H9 (cell line): ENCODE measurements around the gene ONECUT1. TPM values are rescaled to one million over a fixed set of nuclear protein-coding genes. Genes with fewer than 3 reads are reported as not detected.

Experiments used
- DNase-seq: peaks from one replicate; pipeline ENCODE4 v3.0.0-alpha.2; 2017
- H2AFZ ChIP-seq: one replicate; pipeline ENCODE4 v1.6.1; 2013; ENCODE audit warnings: mild to moderate bottlenecking, low read length, control low read depth, moderate library complexity
- H2AK5ac ChIP-seq: 2 replicates; pipeline ENCODE4 v1.6.1; 2013; ENCODE audit warnings: low read length, control low read depth, mixed read lengths; ENCODE audit not compliant: insufficient read length
- H2BK120ac ChIP-seq: one replicate; pipeline ENCODE4 v1.6.1; 2013; ENCODE audit warnings: low read depth, mild to moderate bottlenecking, low read length, control low read depth, inconsistent platforms; ENCODE audit not compliant: poor library complexity, severe bottlenecking
- H2BK12ac ChIP-seq: 2 replicates; pipeline ENCODE4 v1.6.1; 2013; ENCODE audit warnings: low read length, control low read depth, mixed read lengths, low read depth; ENCODE audit not compliant: insufficient read length
- H2BK15ac ChIP-seq: 2 replicates; pipeline ENCODE4 v1.6.1; 2013; ENCODE audit warnings: low read depth, low read length, control low read depth
- H2BK20ac ChIP-seq: one replicate; pipeline ENCODE4 v1.6.1; 2013; ENCODE audit warnings: low read depth, mild to moderate bottlenecking, low read length, control low read depth, inconsistent platforms; ENCODE audit not compliant: poor library complexity, severe bottlenecking
- H2BK5ac ChIP-seq: 2 replicates; pipeline ENCODE4 v1.6.1; 2013; ENCODE audit warnings: low read length, control low read depth, mixed read lengths; ENCODE audit not compliant: insufficient read length
- H3K14ac ChIP-seq: 2 replicates; pipeline ENCODE4 v1.6.1; 2013; ENCODE audit warnings: low read length, control low read depth; ENCODE audit not compliant: insufficient read depth
- H3K18ac ChIP-seq: 2 replicates; pipeline ENCODE4 v1.6.1; 2013; ENCODE audit warnings: low read depth, mild to moderate bottlenecking, mixed read lengths, low read length, control low read depth; ENCODE audit not compliant: insufficient read length
- H3K23ac ChIP-seq: 2 replicates; pipeline ENCODE4 v1.6.1; 2013; ENCODE audit warnings: low read length, control low read depth, mixed read lengths, low read depth; ENCODE audit not compliant: insufficient read length
- H3K23me2 ChIP-seq: 2 replicates; pipeline ENCODE4 v1.6.1; 2013; ENCODE audit warnings: low read depth, mild to moderate bottlenecking, mixed read lengths, low read length, control low read depth; ENCODE audit not compliant: insufficient read length, poor library complexity, severe bottlenecking
- H3K27ac ChIP-seq: 2 replicates; pipeline ENCODE4 v1.5.1; 2013; ENCODE audit warnings: low read length, control low read depth, mixed read lengths, low read depth; ENCODE audit not compliant: insufficient read length
- H3K27me3 ChIP-seq: 2 replicates; pipeline ENCODE4 v1.6.1; 2013; ENCODE audit warnings: low read length, control low read depth, inconsistent platforms; ENCODE audit not compliant: insufficient read depth
- H3K4ac ChIP-seq: 2 replicates; pipeline ENCODE4 v1.6.1; 2013; ENCODE audit warnings: low read depth, mild to moderate bottlenecking, control low read depth, inconsistent platforms, low read length, moderate library complexity
- H3K4me1 ChIP-seq: 2 replicates; pipeline ENCODE4 v1.6.1; 2013; ENCODE audit warnings: low read length, control low read depth, inconsistent platforms; ENCODE audit not compliant: insufficient read depth
- H3K4me2 ChIP-seq: 2 replicates; pipeline ENCODE4 v1.6.1; 2013; ENCODE audit warnings: low read length, control low read depth, mixed read lengths; ENCODE audit not compliant: insufficient read length, insufficient read depth
- H3K56ac ChIP-seq: 2 replicates; pipeline ENCODE4 v1.6.1; 2013; ENCODE audit warnings: low read depth, mild to moderate bottlenecking, mixed read lengths, low read length, control low read depth; ENCODE audit not compliant: insufficient read length
- H3K79me1 ChIP-seq: 2 replicates; pipeline ENCODE4 v1.6.1; 2013; ENCODE audit warnings: low read depth, mild to moderate bottlenecking, moderate library complexity, low read length, control low read depth, inconsistent platforms; ENCODE audit not compliant: insufficient read depth, poor library complexity, severe bottlenecking
- H3K79me2 ChIP-seq: 2 replicates; pipeline ENCODE4 v1.6.1; 2013; ENCODE audit warnings: low read length, control low read depth, inconsistent platforms; ENCODE audit not compliant: insufficient read depth
- H3K9ac ChIP-seq: 2 replicates; pipeline ENCODE4 v1.6.1; 2013; ENCODE audit warnings: low read length, control low read depth, mixed read lengths; ENCODE audit not compliant: insufficient read length; ENCODE audit errors: extremely low read depth
- H3K9me3 ChIP-seq: one replicate; pipeline ENCODE4 v1.6.1; 2013; ENCODE audit warnings: low read depth, low read length, inconsistent platforms; ENCODE audit not compliant: control insufficient read depth
- H3T11ph ChIP-seq: one replicate; pipeline ENCODE4 v1.6.1; 2013; ENCODE audit warnings: mild to moderate bottlenecking, low read length, control low read depth, inconsistent platforms
- H4K20me1 ChIP-seq: one replicate; pipeline ENCODE4 v1.6.1; 2013; ENCODE audit not compliant: control insufficient read depth, insufficient read length, insufficient read depth
- H4K5ac ChIP-seq: 2 replicates; pipeline ENCODE4 v1.6.1; 2013; ENCODE audit warnings: low read depth, mild to moderate bottlenecking, mixed read lengths, low read length, control low read depth; ENCODE audit not compliant: insufficient read length
- H4K8ac ChIP-seq: replicated peaks from 2 replicates; pipeline ENCODE4 v1.6.1; 2013; ENCODE audit warnings: low read length, control low read depth, mixed read lengths, low read depth; ENCODE audit not compliant: insufficient read length
- H4K91ac ChIP-seq: 2 replicates; pipeline ENCODE4 v1.6.1; 2013; ENCODE audit warnings: low read depth, mild to moderate bottlenecking, moderate library complexity, mixed read lengths, low read length, control low read depth; ENCODE audit not compliant: insufficient read length
- H3K27ac Mint-ChIP-seq, 3 experiments: 2 replicates in 2 of 3; 3 replicates in 1 of 3; pipeline ENCODE4 v1.8.0; 2020 to 2021; ENCODE audit warnings: mixed read lengths in 3 of 3, mild to moderate bottlenecking in 1 of 3, moderate library complexity in 1 of 3
- H3K27me3 Mint-ChIP-seq: 2 replicates; pipeline ENCODE4 v1.8.0; 2021; ENCODE audit warnings: low read depth, mild to moderate bottlenecking, moderate library complexity, mixed read lengths
- H3K36me3 Mint-ChIP-seq, 3 experiments: 2 replicates in 2 of 3; 3 replicates in 1 of 3; pipeline ENCODE4 v1.8.0; 2020 to 2021; ENCODE audit warnings: low read depth in 3 of 3, mixed read lengths in 3 of 3; ENCODE audit not compliant: insufficient read depth in 1 of 3
- H3K4me1 Mint-ChIP-seq, 2 experiments: 2 replicates each; pipeline ENCODE4 v1.8.0; 2020; ENCODE audit warnings: mixed read lengths in 2 of 2
- H3K4me3 Mint-ChIP-seq, 2 experiments: 2 replicates in 1 of 2; 3 replicates in 1 of 2; pipeline ENCODE4 v1.8.0; 2020 to 2021; ENCODE audit warnings: mild to moderate bottlenecking in 2 of 2, mixed read lengths in 2 of 2, moderate library complexity in 1 of 2
- H3K9me3 Mint-ChIP-seq, 2 experiments: 2 replicates in 1 of 2; 3 replicates in 1 of 2; pipeline ENCODE4 v1.8.0; 2020; ENCODE audit warnings: mild to moderate bottlenecking in 2 of 2, mixed read lengths in 2 of 2, moderate library complexity in 1 of 2
- WGBS: extraction: QIAGEN DNeasy Blood & Tissue Kit; methylation state at CpG from one replicate; pipeline ENCODE4 v1.1.7; 2013; ENCODE audit warnings: missing lambda C conversion rate, low lambda C conversion rate, mixed read lengths; ENCODE audit not compliant: insufficient read length; ENCODE audit errors: extremely low coverage; 5-methylcytosine and 5-hydroxymethylcytosine counted together
- total RNA-seq: library from RNA; stranded (reverse); gene quantifications from 2 replicates; pipeline ENCODE4 v1.2.1, GENCODE V29; 2021
- TF ChIP-seq, protein P1 (sequence below): fragments of 200-600 bp; sonication (generic); conservative IDR thresholded peaks from 3 replicates; pipeline ENCODE4 v1.8.0; 2021; ENCODE audit warnings: antibody characterized with exemption, mild to moderate bottlenecking

The ONECUT1 gene
- total RNA-seq, 1 experiment from 2014 or later = 14.1 TPM

DNA sequence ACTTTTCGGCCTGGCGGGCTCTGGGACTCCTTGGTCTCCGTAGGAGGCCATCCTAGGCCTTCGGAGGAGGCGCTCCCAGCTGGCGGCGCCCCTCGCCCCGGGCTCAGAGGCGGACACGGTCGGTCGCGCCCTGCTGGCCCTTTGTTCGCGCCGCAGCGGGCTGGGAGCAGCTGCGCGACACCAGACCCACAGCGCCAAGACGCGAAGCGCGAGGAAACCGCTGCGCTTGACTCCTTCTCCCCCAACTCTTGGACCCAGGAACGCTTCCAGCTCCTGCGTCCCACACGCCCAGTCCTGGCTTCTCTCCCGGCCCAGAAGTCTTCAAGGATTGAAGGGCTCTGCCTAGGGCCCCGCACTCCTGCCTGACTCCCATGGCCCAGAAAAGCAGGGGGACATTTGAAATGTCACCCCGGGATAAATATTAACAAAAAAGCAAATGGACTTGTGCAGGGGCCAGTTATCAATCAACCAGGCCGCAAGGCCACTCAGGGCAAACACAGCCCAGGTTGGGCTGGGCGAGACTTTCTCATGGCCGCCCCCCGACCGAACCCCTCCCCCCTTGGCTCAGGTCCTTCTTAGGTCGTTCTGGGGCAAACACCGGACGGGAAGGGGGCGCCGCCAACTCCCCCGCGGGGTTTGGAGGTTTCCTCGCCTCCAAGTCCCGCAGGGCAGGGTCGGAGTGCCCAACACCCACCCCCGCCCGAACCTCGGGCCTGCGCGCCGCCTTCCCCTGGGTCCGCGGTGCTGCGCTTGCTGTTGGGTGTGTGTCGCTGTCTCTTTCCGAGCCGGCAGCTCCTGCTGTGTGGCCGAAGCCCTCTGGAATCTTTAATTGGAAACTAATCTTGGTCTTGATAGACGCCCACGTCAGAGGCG lies 5.1 kb downstream of the ONECUT1 start:
- H3K27me3 Mint-ChIP-seq = peaks cover 65% of the 10 kb centered on the region
- peaks cover 51 to 75% of the 10 kb centered on the region in 2 experiments for H3K4me1 Mint-ChIP-seq
- no CpG with 5 or more reads among the region's 64 CpGs for WGBS
- no peak overlapping the region for H2AK5ac ChIP-seq
- H3K27ac ChIP-seq = no peak overlapping the region
- H2BK120ac ChIP-seq = no peak overlapping the region
- peaks cover 0 to 25% (median 2%) of the 10 kb centered on the region in 3 experiments; a peak in 4 of 7 replicates for H3K36me3 Mint-ChIP-seq
- no peak overlapping the region for H2BK20ac ChIP-seq
- peak; percentile 49 for DNase-seq
- no peak overlapping the region for H4K5ac ChIP-seq
- H4K8ac ChIP-seq = no peak overlapping the region
- H3K56ac ChIP-seq = no peak overlapping the region
- no peak overlapping the region for H3K18ac ChIP-seq
- no peak overlapping the region for H3K23ac ChIP-seq
- H3K27ac Mint-ChIP-seq = no peak overlapping the region
- H4K20me1 ChIP-seq = no peaks in the 10 kb centered on the region
- H3T11ph ChIP-seq = no peak overlapping the region
- H2BK5ac ChIP-seq = no peak overlapping the region
- peaks cover 57% of the 10 kb centered on the region for H3K27me3 ChIP-seq
- H3K79me1 ChIP-seq = no peaks in the 10 kb centered on the region
- no peak overlapping the region for H2AFZ ChIP-seq
- H3K9ac ChIP-seq = no peak overlapping the region
- peaks cover 40% of the 10 kb centered on the region for H3K23me2 ChIP-seq
- TF ChIP-seq, protein P1, sequence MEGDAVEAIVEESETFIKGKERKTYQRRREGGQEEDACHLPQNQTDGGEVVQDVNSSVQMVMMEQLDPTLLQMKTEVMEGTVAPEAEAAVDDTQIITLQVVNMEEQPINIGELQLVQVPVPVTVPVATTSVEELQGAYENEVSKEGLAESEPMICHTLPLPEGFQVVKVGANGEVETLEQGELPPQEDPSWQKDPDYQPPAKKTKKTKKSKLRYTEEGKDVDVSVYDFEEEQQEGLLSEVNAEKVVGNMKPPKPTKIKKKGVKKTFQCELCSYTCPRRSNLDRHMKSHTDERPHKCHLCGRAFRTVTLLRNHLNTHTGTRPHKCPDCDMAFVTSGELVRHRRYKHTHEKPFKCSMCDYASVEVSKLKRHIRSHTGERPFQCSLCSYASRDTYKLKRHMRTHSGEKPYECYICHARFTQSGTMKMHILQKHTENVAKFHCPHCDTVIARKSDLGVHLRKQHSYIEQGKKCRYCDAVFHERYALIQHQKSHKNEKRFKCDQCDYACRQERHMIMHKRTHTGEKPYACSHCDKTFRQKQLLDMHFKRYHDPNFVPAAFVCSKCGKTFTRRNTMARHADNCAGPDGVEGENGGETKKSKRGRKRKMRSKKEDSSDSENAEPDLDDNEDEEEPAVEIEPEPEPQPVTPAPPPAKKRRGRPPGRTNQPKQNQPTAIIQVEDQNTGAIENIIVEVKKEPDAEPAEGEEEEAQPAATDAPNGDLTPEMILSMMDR = no peak
- peaks cover 2% of the 10 kb centered on the region; the same call in 1 of the 2 replicates for H3K4me1 ChIP-seq
- H3K9me3 ChIP-seq = no peaks in the 10 kb centered on the region
- no peaks in the 10 kb centered on the region for H3K79me2 ChIP-seq
- H4K91ac ChIP-seq = no peak overlapping the region
- H3K14ac ChIP-seq = no peak overlapping the region
- H3K4me3 Mint-ChIP-seq = peak overlapping the region; percentile 65 to 84
- peak overlapping the region; percentile 68 for H3K4me2 ChIP-seq
- H2BK12ac ChIP-seq = no peak overlapping the region
- no peak overlapping the region for H3K4ac ChIP-seq
- H3K9me3 Mint-ChIP-seq = peaks cover 0 to 2% of the 10 kb centered on the region in 2 experiments; a peak in 2 of 5 replicates
- no peak overlapping the region for H2BK15ac ChIP-seq
